Neural cell (in vitro differentiated cells): Measurements from ENCODE around the gene GRK1.

Source experiments
- CTCF ChIP-seq: fragments of 450-650 bp; IDR thresholded peaks from 2 replicates; pipeline ENCODE4 v1.5.1; 2014; ENCODE audit warnings: antibody characterized with exemption, mild to moderate bottlenecking, moderate library complexity; ENCODE audit not compliant: poor library complexity, severe bottlenecking
- EP300 ChIP-seq: fragments of 450-650 bp; conservative IDR thresholded peaks from 2 replicates; pipeline ENCODE4 v1.6.1; 2014; ENCODE audit warnings: antibody characterized with exemption, mild to moderate bottlenecking, moderate library complexity; ENCODE audit not compliant: poor library complexity, severe bottlenecking
- EZH2 ChIP-seq: fragments of 200-600, 300-800 bp; shearing (Covaris generic), sonication (generic); IDR thresholded peaks from 2 replicates; pipeline ENCODE4 v1.6.1; 2014; ENCODE audit warnings: antibody characterized with exemption, low read length, borderline replicate concordance, mild to moderate bottlenecking; ENCODE audit not compliant: insufficient read depth, poor library complexity, severe bottlenecking
- POLR2AphosphoS5 ChIP-seq: IDR thresholded peaks from 2 replicates; pipeline ENCODE4 v1.6.1; 2012
- REST ChIP-seq: IDR thresholded peaks from 2 replicates; pipeline ENCODE4 v1.6.1; 2012; ENCODE audit warnings: borderline replicate concordance
- SMC3 ChIP-seq: fragments of 450-650 bp; conservative IDR thresholded peaks from 2 replicates; pipeline ENCODE4 v1.6.1; 2014; ENCODE audit warnings: antibody characterized with exemption, mild to moderate bottlenecking, moderate library complexity; ENCODE audit not compliant: poor library complexity
- TAF1 ChIP-seq: IDR thresholded peaks from 2 replicates; pipeline ENCODE4 v1.6.1; 2012; ENCODE audit warnings: low read depth

- TF ChIP-seq CTCF = no peak
- no peak for TF ChIP-seq POLR2AphosphoS5
- no peak for TF ChIP-seq EP300
- TF ChIP-seq EZH2 = no peak
- no peak for TF ChIP-seq TAF1
- TF ChIP-seq SMC3 = no peak
- no peak for TF ChIP-seq REST
Observed at GRCh38 chr13:113777311-113778260, 110.6 kb downstream of the GRK1 start.
